A673 (cell line): ENCODE results near the gene COX6B1.

Experiments used
- EZH2 ChIP-seq: fragments of 200-600 bp; sonication (generic); IDR thresholded peaks from 2 replicates; pipeline ENCODE4 v1.6.1; 2017; ENCODE audit warnings: borderline replicate concordance, low read depth, mild to moderate bottlenecking, mixed read lengths, antibody characterized with exemption, low read length; ENCODE audit not compliant: poor library complexity, severe bottlenecking
- TF ChIP-seq, protein P1 (sequence below): fragments of 300-800, 200-600 bp; sonication (generic); conservative IDR thresholded peaks from 2 replicates; pipeline ENCODE4 v1.5.1; 2017; ENCODE audit warnings: low read depth, mild to moderate bottlenecking, antibody characterized with exemption, low read length, moderate library complexity, mixed read lengths

DNA sequence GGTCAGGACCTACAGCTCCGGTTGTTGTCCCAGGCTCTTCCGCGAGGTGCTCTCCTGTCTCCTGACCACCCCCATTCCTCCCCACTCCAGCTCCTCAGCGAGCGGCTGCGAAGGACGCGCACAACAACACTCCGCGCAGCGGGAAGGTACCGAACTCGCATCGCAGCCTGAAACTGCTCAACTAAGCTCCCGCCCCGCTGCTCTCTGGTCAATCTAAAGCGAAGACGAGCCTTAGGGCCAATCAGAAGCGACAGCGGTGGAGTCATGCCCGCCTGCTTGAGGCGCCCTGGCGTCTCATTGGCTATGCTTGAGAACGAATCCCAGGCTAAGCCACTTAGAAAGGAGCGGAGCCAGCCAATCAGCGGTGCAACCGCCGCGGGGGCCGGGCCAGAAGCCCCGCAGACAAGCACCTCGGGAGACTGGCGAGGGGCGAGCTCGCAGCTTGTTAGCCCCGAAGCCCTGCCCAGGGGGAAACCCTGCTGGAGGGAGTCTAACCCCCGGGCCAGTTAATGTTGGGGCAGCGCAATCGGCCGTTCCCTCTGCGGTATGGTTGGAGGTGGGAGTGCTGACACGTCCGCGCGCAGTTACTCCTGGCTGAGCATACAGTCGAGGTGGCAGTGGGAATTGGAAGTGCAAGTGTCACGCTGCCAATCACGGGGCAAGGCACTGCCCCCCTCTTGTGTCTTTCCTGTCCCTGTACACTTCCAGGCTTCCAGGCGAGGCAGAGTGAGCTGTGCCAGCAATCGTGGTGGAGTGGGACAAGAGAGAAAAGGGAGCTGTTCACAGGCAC is 54.3 kb downstream of the COX6B1 start:
- TF ChIP-seq, protein P1, sequence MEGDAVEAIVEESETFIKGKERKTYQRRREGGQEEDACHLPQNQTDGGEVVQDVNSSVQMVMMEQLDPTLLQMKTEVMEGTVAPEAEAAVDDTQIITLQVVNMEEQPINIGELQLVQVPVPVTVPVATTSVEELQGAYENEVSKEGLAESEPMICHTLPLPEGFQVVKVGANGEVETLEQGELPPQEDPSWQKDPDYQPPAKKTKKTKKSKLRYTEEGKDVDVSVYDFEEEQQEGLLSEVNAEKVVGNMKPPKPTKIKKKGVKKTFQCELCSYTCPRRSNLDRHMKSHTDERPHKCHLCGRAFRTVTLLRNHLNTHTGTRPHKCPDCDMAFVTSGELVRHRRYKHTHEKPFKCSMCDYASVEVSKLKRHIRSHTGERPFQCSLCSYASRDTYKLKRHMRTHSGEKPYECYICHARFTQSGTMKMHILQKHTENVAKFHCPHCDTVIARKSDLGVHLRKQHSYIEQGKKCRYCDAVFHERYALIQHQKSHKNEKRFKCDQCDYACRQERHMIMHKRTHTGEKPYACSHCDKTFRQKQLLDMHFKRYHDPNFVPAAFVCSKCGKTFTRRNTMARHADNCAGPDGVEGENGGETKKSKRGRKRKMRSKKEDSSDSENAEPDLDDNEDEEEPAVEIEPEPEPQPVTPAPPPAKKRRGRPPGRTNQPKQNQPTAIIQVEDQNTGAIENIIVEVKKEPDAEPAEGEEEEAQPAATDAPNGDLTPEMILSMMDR: no peak
- no peak for TF ChIP-seq EZH2
